HepG2 (cell line): Measurements from ENCODE around the gene CLIP2. TPM values are rescaled to one million over a fixed set of nuclear protein-coding genes. Genes with fewer than 3 reads are reported as not detected.
A peak's percentile ranks its signal among the peaks of the same experiment; 100 is the strongest.

ENCODE experiments used
- ATAC-seq: fragments of 200-7000 bp; cut with Tn5 transposase; 3 replicates; pipeline ENCODE4 v1.9.1; 2020; ENCODE audit warnings: mild to moderate bottlenecking, moderate library complexity
- BruUV-seq: library from RNA; stranded (reverse); fragments of 400-500 nt; replicated peaks from 2 replicates; lab custom pipeline; 2021; lab: Mats Ljungman, UMichigan
- CTCF ChIA-PET: fragments of 300-600 bp; formaldehyde crosslinking; extraction: SDS; loops from one replicate; lab custom pipeline; 2021; ENCODE audit warnings: low total read pairs, inconsistent platforms, low intra/inter-chr PET ratio; lab: Yijun Ruan, JAX
- POLR2A ChIA-PET: fragments of 350-600 bp; sonication (Branson Sonifier 250); formaldehyde crosslinking; loops from one replicate; lab custom pipeline; 2020; ENCODE audit warnings: antibody characterized with exemption, inconsistent platforms; lab: Yijun Ruan, JAX
- DNase-seq: peaks from one replicate; pipeline ENCODE4 v3.0.0-alpha.2; 2015; ENCODE audit warnings: low spot score
- FAIRE-seq: peaks from 3 replicates; lab custom pipeline; 2011; peaks lifted over from hg19 to GRCh38; lab: Jason Lieb, UNC
- H2AFZ ChIP-seq: one replicate; pipeline ENCODE4 v1.6.1; 2011; ENCODE audit warnings: low read length, inconsistent platforms
- H3K27ac ChIP-seq: fragments of 300-600 bp; 3 replicates; pipeline ENCODE4 v1.8.0; 2011; ENCODE audit warnings: mixed run types, mild to moderate bottlenecking, mixed read lengths, low read length, inconsistent platforms; ENCODE audit not compliant: insufficient read depth; ENCODE audit errors: extremely low read length
- H3K27me3 ChIP-seq, 2 experiments: fragments of 200-600 bp in 1 of 2; 2 replicates in 1 of 2; 3 replicates in 1 of 2; pipeline versions ENCODE4 v1.6.0 to v1.8.0; 2011; ENCODE audit warnings: low read length in 2 of 2, mild to moderate bottlenecking in 2 of 2, moderate library complexity in 2 of 2, inconsistent platforms in 1 of 2; ENCODE audit not compliant: insufficient read depth in 2 of 2, control insufficient read depth in 1 of 2
- H3K36me3 ChIP-seq, 2 experiments: fragments of 200-600 bp in 1 of 2; replicated peaks in 1 of 2; 2 replicates in 1 of 2; 3 replicates in 1 of 2; pipeline versions ENCODE4 v1.5.1 to v1.8.0; 2011; ENCODE audit warnings: low read length in 2 of 2, inconsistent platforms in 1 of 2; ENCODE audit not compliant: insufficient read depth in 2 of 2, control insufficient read depth in 1 of 2
- H3K4me1 ChIP-seq: 2 replicates; pipeline ENCODE4 v1.5.1; 2012; ENCODE audit warnings: low read length, inconsistent platforms; ENCODE audit not compliant: insufficient read depth
- H3K4me2 ChIP-seq: 2 replicates; pipeline ENCODE4 v1.6.0; 2011; ENCODE audit warnings: low read depth, low read length, inconsistent platforms
- H3K4me3 ChIP-seq, 3 experiments: fragments of 200-600 bp in 1 of 3; sonication (generic), shearing (Covaris generic) in 1 of 3; replicated peaks in 1 of 3; 2 replicates each; pipeline ENCODE4 v1.5.1; 2011 to 2016; ENCODE audit warnings: low read length in 3 of 3, inconsistent platforms in 2 of 3, low read depth in 2 of 3, mild to moderate bottlenecking in 2 of 3, control low read depth in 1 of 3, mixed read lengths in 1 of 3; ENCODE audit not compliant: insufficient read depth in 1 of 3
- H3K79me2 ChIP-seq: one replicate; pipeline ENCODE4 v1.6.1; 2011; ENCODE audit warnings: low read length, inconsistent platforms; ENCODE audit not compliant: insufficient read depth
- H3K9ac ChIP-seq: 2 replicates; pipeline ENCODE4 v1.6.0; 2011; ENCODE audit warnings: mild to moderate bottlenecking, low read depth, low read length, inconsistent platforms; ENCODE audit not compliant: insufficient read depth
- H3K9me3 ChIP-seq: 2 replicates; pipeline ENCODE4 v1.5.1; 2012; ENCODE audit warnings: mild to moderate bottlenecking, low read length
- H4K20me1 ChIP-seq: 2 replicates; pipeline ENCODE4 v1.6.0; 2011; ENCODE audit warnings: inconsistent platforms, mild to moderate bottlenecking, low read length, moderate library complexity; ENCODE audit not compliant: insufficient read depth
- FOXO1 ChIP-seq: sonication (generic); formaldehyde crosslinking; IDR thresholded peaks from 2 replicates; pipeline ENCODE4 v1.4.0; 2020; ENCODE audit warnings: missing genetic modification reagents
- FOXP1 ChIP-seq, 2 experiments: fragments of 450-650 bp in 1 of 2; IDR thresholded peaks; 2 replicates each; pipeline ENCODE4 v1.6.1; 2017 to 2018; ENCODE audit warnings: antibody characterized with exemption in 1 of 2
- GATA4 ChIP-seq: sonication (generic); IDR thresholded peaks from 2 replicates; pipeline ENCODE4 v1.6.1; 2016; ENCODE audit warnings: antibody characterized with exemption, low read depth, borderline replicate concordance
- RBM39 ChIP-seq: fragments of 200-400 bp; formaldehyde crosslinking; IDR thresholded peaks from one replicate; pipeline ENCODE4 v1.6.1; 2018; ENCODE audit warnings: antibody characterized with exemption, mild to moderate bottlenecking, low read depth, low read length; ENCODE audit not compliant: poor library complexity, severe bottlenecking
- RELA ChIP-seq: sonication (generic); formaldehyde crosslinking; IDR thresholded peaks from 2 replicates; pipeline ENCODE4 v1.4.0; 2020; ENCODE audit warnings: missing genetic modification reagents
- ZNF484 ChIP-seq: sonication (generic); formaldehyde crosslinking; IDR thresholded peaks from 2 replicates; pipeline ENCODE4 v1.5.1; 2020; ENCODE audit warnings: mild to moderate bottlenecking, low read depth, missing genetic modification reagents, borderline replicate concordance
- ZNF577 ChIP-seq: sonication (generic); formaldehyde crosslinking; IDR thresholded peaks from 2 replicates; pipeline ENCODE4 v1.4.0; 2020; ENCODE audit warnings: mild to moderate bottlenecking, low read depth, missing genetic modification reagents, borderline replicate concordance
- ZNF75D ChIP-seq: sonication (generic); formaldehyde crosslinking; IDR thresholded peaks from 2 replicates; pipeline ENCODE4 v1.8.1; 2023; ENCODE audit warnings: missing genetic modification reagents, mild to moderate bottlenecking, borderline replicate concordance
- ZNF776 ChIP-seq: sonication (generic); formaldehyde crosslinking; IDR thresholded peaks from 2 replicates; pipeline ENCODE4 v1.4.0; 2020; ENCODE audit warnings: mild to moderate bottlenecking, missing genetic modification reagents
- WGBS: methylation state at CpG from one replicate; pipeline ENCODE4 v1.1.6; 2017; ENCODE audit warnings: low lambda C conversion rate; 5-methylcytosine and 5-hydroxymethylcytosine counted together
- in situ Hi-C: cut with HindIII; loops from 2 replicates; pipeline ENCODE4 v1.10.0; 2017; ENCODE audit warnings: low pct_unique_long_range_greater_than_20kb; ENCODE audit not compliant: extremely low pct_ligation_motif_present
- intact Hi-C: fragments of 100-400 bp; cut with micrococcal nuclease; formaldehyde crosslinking; loops from one replicate; pipeline ENCODE4 v1.10.0; 2022; ENCODE audit not compliant: unreplicated experiment
- polyA plus RNA-seq, 8 experiments: library from polyadenylated mRNA; depleted of rRNA in 3 of 8; stranded (reverse) in 7 of 8; unstranded in 1 of 8; fragments of >200 nt; fragmentation: Illumina TruSeq in 4 of 8; extraction: Trizol in 4 of 8; gene quantifications; 2 replicates each; pipeline versions ENCODE4 v1.2.1 to v1.2.3, GENCODE V29; 2011 to 2016; ENCODE audit warnings: low read depth in 4 of 8, missing spikeins in 1 of 8, mixed read lengths in 1 of 8; ENCODE audit not compliant: insufficient read depth in 1 of 8
- total RNA-seq, 5 experiments: library from RNA; depleted of rRNA; stranded (reverse); fragments of >200 nt; fragmentation: Illumina TruSeq; extraction: Trizol; gene quantifications; 2 replicates each; pipeline ENCODE4 v1.2.3, GENCODE V29; 2016; ENCODE audit warnings: low read depth in 1 of 5
- TF ChIP-seq, protein P1 (sequence below): sonication (generic); formaldehyde crosslinking; IDR thresholded peaks from 2 replicates; pipeline ENCODE4 v1.8.0; 2022; ENCODE audit warnings: mild to moderate bottlenecking, missing genetic modification reagents
- TF ChIP-seq, protein P2 (sequence below): sonication (generic); formaldehyde crosslinking; IDR thresholded peaks from 2 replicates; pipeline ENCODE4 v1.4.0; 2020; ENCODE audit warnings: missing genetic modification reagents
- TF ChIP-seq, protein P3 (sequence below): sonication (generic); formaldehyde crosslinking; IDR thresholded peaks from 2 replicates; pipeline ENCODE4 v1.4.0; 2020; ENCODE audit warnings: mild to moderate bottlenecking, missing genetic modification reagents
- TF ChIP-seq, protein P4 (sequence below): sonication (generic); formaldehyde crosslinking; IDR thresholded peaks from 2 replicates; pipeline ENCODE4 v1.4.0; 2020; ENCODE audit warnings: missing genetic modification reagents

The CLIP2 gene
- total and polyA plus RNA-seq, 2 of the 13 experiments (the other 11 are each of a cell fraction or from before 2014, with no cell fraction given) = 6.5 to 17.4 TPM

DNA sequence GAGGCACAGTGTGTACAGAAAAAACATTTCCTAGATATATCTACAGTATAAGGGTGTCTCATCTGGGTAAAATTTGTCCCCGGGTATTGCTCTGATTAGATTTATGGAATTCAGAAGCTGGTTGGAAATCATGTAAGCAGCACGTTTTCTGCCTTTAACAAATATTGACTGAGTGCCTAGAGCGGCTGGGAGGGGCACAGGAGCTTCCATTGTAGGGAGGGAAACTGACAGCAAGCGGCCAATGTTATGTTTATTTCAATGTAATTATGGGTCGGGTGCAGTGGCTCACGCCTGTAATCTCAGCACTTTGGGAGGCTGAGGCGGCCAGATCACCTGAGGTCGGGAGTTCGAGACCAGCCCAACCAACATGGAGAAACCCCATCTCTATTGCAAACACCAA, 30.6 kb upstream of the CLIP2 start (continued):
- TF ChIP-seq, protein P1, sequence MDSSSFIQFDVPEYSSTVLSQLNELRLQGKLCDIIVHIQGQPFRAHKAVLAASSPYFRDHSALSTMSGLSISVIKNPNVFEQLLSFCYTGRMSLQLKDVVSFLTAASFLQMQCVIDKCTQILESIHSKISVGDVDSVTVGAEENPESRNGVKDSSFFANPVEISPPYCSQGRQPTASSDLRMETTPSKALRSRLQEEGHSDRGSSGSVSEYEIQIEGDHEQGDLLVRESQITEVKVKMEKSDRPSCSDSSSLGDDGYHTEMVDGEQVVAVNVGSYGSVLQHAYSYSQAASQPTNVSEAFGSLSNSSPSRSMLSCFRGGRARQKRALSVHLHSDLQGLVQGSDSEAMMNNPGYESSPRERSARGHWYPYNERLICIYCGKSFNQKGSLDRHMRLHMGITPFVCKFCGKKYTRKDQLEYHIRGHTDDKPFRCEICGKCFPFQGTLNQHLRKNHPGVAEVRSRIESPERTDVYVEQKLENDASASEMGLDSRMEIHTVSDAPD = no peak
- TF ChIP-seq FOXP1 (IDR thresholded peaks at IDR 0.05) = no peak
- peak; percentile 25; the same call in 1 of the 2 replicates for TF ChIP-seq FOXP1 (CRISPR knock-in tag; IDR thresholded peaks at IDR 0.05)
- TF ChIP-seq, protein P2, sequence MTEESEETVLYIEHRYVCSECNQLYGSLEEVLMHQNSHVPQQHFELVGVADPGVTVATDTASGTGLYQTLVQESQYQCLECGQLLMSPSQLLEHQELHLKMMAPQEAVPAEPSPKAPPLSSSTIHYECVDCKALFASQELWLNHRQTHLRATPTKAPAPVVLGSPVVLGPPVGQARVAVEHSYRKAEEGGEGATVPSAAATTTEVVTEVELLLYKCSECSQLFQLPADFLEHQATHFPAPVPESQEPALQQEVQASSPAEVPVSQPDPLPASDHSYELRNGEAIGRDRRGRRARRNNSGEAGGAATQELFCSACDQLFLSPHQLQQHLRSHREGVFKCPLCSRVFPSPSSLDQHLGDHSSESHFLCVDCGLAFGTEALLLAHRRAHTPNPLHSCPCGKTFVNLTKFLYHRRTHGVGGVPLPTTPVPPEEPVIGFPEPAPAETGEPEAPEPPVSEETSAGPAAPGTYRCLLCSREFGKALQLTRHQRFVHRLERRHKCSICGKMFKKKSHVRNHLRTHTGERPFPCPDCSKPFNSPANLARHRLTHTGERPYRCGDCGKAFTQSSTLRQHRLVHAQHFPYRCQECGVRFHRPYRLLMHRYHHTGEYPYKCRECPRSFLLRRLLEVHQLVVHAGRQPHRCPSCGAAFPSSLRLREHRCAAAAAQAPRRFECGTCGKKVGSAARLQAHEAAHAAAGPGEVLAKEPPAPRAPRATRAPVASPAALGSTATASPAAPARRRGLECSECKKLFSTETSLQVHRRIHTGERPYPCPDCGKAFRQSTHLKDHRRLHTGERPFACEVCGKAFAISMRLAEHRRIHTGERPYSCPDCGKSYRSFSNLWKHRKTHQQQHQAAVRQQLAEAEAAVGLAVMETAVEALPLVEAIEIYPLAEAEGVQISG (CRISPR knock-in tag) = peak; percentile 63
- TF ChIP-seq ZNF577 (CRISPR knock-in tag) = no peak
- no peak for TF ChIP-seq ZNF776 (CRISPR knock-in tag)

DNA sequence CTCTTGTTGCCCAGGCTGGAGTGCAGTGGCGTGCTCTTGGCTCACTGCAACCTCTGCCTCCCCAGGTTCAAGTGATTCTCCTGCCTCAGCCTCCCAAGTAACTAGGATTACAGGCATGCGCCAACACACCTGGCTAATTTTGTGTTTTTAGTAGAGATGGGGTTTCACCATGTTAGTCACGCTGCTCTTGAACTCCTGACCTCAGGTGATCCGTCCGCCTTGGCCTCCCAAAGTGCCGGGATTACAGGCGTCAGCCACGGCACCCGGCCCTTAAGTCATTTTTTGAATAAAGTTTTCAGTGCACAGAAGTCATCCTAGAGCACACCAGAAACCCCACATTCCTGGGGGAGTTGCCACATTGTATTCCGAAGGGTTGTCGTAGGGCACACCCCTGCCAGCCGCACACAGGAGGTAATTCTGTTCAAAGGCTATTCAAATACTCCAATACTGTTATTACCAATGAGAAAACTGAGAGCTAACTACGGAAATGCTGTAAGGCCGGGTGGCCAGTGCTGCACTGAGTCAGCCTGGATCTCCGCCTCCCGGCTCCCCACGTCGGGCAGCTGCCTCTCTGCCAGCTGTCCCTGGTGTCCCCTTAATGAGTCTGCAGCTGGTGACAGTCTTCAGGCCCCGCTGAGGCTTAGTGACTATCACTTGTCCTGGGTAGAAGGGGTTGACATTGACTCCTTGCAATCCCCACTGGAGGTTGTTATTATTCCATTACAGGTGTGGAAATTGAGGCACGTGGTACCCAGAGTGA, 26.4 kb upstream of the CLIP2 start:
- H3K4me2 ChIP-seq = peak overlapping the region; percentile 94
- no peaks in the 10 kb centered on the region for H3K9me3 ChIP-seq
- BruUV-seq = no TSS peak
- peak overlapping the region; percentile 22 to 65 (median 49) for H3K4me3 ChIP-seq
- H2AFZ ChIP-seq = no peak overlapping the region
- POLR2A ChIA-PET = interaction anchor here (1.4 to 2.9 kb wide), 4 partner anchors 17 to 42 kb away, joined by 8 to 18 read pairs (median 11); partner anchors contain the start of gene CLIP2
- H3K79me2 ChIP-seq = no peaks in the 10 kb centered on the region
- H4K20me1 ChIP-seq = no peaks in the 10 kb centered on the region
- no peak overlapping the region; the same call in none of the 2 replicates for H3K9ac ChIP-seq
- FAIRE-seq = no peak
- peak; percentile 78 for ATAC-seq
- peak overlapping the region; percentile 45 for H3K27ac ChIP-seq
- no peaks in the 10 kb centered on the region for H3K36me3 ChIP-seq
- H3K4me1 ChIP-seq = peaks cover 77% of the 10 kb centered on the region
- WGBS = 5% methylated on average over 10 of the region's 20 CpGs
- CTCF ChIA-PET = no interaction called here
- H3K27me3 ChIP-seq = no peaks in the 10 kb centered on the region
- peak; percentile 42 for DNase-seq
- in situ Hi-C loops = no loop called here
- intact Hi-C loops = loop anchor here (10.0 kb wide), 1 partner anchor 58 kb away; no protein-coding TSS in a partner anchor
- TF ChIP-seq RELA (no peak), RBM39 (no peak), ZNF484 (CRISPR knock-in tag) (no peak), ZNF75D (CRISPR knock-in tag) (no peak), GATA4 (no peak), FOXO1 (CRISPR knock-in tag) (no peak)
- TF ChIP-seq, protein P3, sequence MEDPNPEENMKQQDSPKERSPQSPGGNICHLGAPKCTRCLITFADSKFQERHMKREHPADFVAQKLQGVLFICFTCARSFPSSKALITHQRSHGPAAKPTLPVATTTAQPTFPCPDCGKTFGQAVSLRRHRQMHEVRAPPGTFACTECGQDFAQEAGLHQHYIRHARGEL (CRISPR knock-in tag) = no peak
- TF ChIP-seq, protein P4, sequence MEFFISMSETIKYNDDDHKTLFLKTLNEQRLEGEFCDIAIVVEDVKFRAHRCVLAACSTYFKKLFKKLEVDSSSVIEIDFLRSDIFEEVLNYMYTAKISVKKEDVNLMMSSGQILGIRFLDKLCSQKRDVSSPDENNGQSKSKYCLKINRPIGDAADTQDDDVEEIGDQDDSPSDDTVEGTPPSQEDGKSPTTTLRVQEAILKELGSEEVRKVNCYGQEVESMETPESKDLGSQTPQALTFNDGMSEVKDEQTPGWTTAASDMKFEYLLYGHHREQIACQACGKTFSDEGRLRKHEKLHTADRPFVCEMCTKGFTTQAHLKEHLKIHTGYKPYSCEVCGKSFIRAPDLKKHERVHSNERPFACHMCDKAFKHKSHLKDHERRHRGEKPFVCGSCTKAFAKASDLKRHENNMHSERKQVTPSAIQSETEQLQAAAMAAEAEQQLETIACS = no peak
